T-helper 1 cell (primary cell): ENCODE data around the gene ZNF638.
"Not testable (repeated sequence)": the region's sequence is repeated elsewhere in the genome, so short reads cannot be mapped to it uniquely, and the experiment has no call there.

Experiments
- DNase-seq, 5 donors: peaks; one replicate each; pipeline ENCODE4 v3.0.0-alpha.2; 2012 to 2020

The ZNF638 gene

DNA sequence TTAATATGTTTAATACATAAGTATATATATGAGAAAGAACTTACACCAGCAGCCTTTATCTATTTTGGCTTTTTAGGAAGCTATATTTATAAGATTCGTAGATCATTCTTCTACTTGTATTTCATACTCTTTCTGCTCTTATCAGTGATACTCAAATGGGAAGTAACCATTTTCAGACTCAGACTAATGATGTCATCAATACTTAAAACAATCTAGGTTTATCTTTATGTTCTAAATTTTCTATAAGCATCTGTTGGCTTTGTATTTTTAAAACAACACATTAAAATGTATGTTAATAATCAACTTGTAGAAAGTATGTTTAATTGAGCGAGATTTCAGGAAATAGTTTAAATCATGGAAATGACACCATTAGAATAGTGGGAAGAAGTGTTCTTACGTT lies 70.8 kb downstream of the ZNF638 start:
- no peak for DNase-seq

DNA sequence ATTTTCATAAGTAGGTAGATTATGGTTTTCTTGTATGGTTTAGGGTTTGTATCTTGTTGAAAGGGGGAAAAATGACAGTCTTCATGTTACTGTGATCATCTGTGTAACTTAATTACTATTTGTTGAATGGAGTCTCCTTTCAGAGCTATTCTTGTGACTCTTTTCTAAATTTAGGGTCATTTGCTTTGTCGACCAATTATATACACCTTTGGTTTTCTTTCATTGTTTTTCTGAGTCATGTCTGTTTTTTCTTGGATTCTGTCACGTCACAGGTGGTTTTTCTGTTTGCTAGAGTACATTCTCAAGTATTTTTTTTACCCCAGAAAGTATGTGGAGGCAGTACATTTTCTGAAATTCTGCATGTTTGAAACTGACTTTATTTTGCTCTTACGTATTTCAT lies 78.0 kb downstream of the ZNF638 start:
- no peak for DNase-seq

DNA sequence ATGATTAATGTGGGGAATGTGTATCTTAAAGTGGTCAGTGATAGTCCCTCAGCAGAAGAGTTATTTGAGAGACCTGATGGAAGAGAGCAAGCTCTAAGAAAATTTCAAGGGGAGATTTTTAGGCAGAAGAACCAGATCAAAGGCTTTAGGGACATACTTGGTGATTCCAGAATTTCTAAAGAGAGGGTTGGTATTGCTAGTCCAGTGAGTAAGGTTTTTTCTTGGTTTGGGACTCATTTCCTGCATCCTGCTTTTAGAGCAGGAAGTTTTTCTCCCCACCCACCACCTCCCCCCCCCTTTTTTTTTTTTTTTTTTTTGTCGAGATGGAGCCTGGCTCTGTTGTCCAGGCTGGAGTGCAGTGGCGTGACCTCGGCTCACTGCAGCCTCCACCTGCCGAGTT lies 79.1 kb downstream of the ZNF638 start:
- DNase-seq: no peak

- DNase-seq: peak in 2 of 5 donors; percentile 9 to 22
These were observed 85.3 kb downstream of the ZNF638 start for GRCh38 chr2:71416866-71417265.

DNA sequence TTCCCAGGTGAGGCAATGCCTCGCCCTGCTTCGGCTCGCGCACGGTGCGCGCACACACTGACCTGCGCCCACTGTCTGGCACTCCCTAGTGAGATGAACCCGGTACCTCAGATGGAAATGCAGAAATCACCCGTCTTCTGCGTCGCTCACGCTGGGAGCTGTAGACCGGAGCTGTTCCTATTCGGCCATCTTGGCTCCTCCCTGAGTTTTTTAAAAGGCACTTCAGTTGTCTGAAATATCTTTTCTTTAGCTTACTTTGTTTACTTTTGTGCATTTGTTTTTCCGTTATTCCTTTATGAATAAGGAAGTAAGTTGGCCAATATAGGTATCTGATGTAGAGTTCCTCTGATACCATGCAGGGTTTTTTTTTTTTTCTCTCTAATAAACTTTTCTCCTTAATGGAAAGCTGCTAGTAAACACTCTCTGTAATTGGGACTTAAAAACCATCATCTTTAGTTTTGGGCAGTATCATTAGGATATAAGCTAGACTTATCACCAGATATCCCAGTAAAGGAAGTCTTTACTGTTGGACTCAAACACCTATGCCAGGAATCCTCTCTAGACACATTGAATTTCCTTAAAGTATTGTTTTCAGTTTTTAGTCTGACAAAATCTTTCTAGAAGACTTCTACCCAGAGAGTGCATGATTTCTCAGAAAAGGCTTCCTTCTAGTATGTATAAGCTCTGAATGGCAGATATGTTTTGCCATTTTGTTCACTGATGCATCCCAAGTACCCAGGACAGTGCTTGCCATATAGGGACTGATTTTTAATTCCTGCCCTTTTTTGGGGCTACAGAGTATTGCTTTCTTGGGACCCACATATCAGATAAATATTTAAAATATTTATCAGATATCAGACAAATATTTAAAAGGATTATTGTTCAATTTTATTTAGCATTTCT lies 86.0 kb downstream of the ZNF638 start:
- peak in 2 of 5 donors; percentile 1 to 5 for DNase-seq

- no peak for DNase-seq
These were observed 87.6 kb downstream of the ZNF638 start for GRCh38 chr2:71419145-71419544.

GRCh38 chr2:71419976-71420375 lies 88.4 kb downstream of the ZNF638 start:
- peak in 1 of 5 donors; percentile 1 for DNase-seq

GRCh38 chr2:71422786-71423185 lies 91.2 kb downstream of the ZNF638 start:
- no peak for DNase-seq

GRCh38 chr2:71423817-71424420 lies 92.3 kb downstream of the ZNF638 start:
- no peak for DNase-seq

GRCh38 chr2:71426721-71427120 lies 95.1 kb downstream of the ZNF638 start:
- no peak for DNase-seq

DNA sequence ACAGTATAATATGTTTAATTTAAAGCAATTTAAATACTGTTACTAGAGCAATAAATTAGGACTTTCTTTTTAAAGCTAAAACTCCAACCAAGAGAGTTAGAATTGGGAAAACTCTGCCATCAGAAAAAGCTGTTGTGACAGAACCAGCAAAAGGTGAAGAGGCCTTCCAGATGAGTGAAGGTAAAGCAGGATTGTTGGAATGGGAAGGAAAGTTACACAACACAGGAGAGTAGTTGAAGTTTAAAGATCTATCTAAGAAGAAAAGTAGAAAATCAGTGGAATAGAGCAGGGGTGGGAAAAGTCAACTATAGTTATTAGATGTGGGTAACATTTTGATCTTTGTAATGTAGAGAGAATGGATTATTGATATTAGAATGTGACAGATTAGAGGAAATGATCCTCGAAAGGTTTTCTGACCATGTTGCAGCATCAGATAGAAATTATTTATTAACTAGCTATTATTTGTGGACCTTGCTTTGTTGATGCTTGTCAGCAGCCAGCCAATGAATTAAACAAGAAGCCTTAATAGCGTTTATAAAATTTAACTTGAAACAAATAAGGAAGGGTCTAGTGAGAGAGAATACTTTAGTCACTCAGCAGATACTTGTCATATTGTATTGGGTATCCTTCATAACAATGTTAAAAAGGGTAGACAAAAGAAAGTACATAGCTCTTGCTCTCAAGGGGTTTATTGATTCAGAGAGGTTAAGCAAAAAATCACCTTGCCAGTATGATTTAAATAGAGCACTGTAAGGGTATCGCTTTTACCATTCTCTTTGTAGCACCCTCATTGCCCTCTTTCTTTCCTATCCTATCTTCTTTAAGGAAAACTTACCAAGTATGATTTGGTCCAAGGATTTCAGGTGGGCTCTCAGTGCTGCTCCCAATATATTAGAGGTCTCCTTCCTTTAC lies 97.1 kb downstream of the ZNF638 start:
- DNase-seq: no peak

GRCh38 chr2:71445142-71445541 lies 113.6 kb downstream of the ZNF638 start:
- DNase-seq: not testable (repeated sequence)

- DNase-seq: no peak
These were observed 114.9 kb downstream of the ZNF638 start for GRCh38 chr2:71446505-71446904.

GRCh38 chr2:71449343-71449742 lies 117.8 kb downstream of the ZNF638 start:
- DNase-seq: no peak

GRCh38 chr2:71451705-71452104 lies 120.1 kb downstream of the ZNF638 start:
- no peak for DNase-seq

DNA sequence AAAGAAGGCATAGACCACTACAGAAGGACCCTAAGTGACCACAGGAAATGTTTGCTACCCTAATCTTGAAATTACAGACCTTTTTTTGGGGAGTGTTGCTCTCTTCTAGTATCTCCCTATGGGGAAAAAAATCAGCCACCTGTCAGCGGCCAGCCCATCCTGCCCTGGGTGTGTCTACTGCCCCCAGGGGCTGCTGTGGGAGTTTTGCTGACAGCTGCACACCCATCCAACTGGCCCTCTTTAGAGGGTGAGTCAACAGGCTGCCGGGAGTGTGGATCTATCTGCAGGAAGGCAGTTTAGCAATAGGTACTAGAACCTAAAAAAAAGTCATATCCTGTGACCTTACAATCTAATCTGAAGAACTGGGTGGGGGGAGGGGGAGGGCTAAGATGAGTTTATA lies 121.0 kb downstream of the ZNF638 start:
- peak in 1 of 5 donors; percentile 19 for DNase-seq

DNA sequence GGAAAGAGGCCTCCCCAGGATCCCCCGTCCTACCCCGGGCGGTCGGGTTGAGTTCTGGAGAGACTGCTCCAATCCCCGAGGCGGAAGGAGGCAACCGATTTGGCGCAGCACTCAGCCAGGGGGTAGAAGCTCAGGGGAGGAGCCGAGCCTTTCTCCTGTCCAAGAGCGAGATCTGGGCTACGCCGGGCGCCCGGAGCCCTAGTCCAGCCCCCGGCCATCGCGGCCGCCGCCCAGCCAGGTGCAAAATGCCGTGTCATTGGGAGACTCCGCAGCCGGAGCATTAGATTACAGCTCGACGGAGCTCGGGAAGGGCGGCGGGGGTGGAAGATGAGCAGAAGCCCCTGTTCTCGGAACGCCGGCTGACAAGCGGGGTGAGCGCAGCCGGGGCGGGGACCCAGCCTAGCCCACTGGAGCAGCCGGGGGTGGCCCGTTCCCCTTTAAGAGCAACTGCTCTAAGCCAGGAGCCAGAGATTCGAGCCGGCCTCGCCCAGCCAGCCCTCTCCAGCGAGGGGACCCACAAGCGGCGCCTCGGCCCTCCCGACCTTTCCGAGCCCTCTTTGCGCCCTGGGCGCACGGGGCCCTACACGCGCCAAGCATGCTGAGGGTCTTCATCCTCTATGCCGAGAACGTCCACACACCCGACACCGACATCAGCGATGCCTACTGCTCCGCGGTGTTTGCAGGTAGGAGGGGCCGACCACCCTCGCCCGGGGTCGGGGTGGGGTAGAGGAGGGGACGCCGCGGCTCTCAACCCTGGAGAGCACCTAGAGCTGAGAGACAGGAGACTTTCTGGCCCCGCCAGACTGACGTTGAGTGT lies 122.0 kb downstream of the ZNF638 start, which contains the start of gene DYSF:
Gene DYSF (plus strand): TSS at position 158 of the 817 bp plus-strand sequence.
- no peak for DNase-seq

GRCh38 chr2:71454221-71455010 lies 122.8 kb downstream of the ZNF638 start:
- no peak for DNase-seq

GRCh38 chr2:71455011-71455740 lies 123.6 kb downstream of the ZNF638 start:
- DNase-seq: no peak

GRCh38 chr2:71455741-71456569 lies 124.4 kb downstream of the ZNF638 start:
- no peak for DNase-seq
